GM19193 (cell line): ENCODE measurements around the gene DLX1.

Experiments
- POLR2A ChIP-seq: IDR thresholded peaks from 4 replicates; pipeline ENCODE4 v1.6.1; 2011; ENCODE audit not compliant: insufficient read depth, insufficient read length; ENCODE audit errors: extremely low read depth

DLX1 gene

GRCh38 chr2:172080641-172081220, 4.6 kb upstream of the DLX1 start:
- TF ChIP-seq POLR2A, result no peak

- TF ChIP-seq POLR2A, result no peak
These were observed 3.9 kb upstream of the DLX1 start for GRCh38 chr2:172081221-172082022.

- TF ChIP-seq POLR2A, result no peak
These were observed 3.0 kb upstream of the DLX1 start for GRCh38 chr2:172082105-172082943.

GRCh38 chr2:172082944-172083627, 2.2 kb upstream of the DLX1 start:
- no peak for TF ChIP-seq POLR2A

GRCh38 chr2:172083628-172084394, 1.5 kb upstream of the DLX1 start:
- TF ChIP-seq POLR2A, result no peak

- no peak for TF ChIP-seq POLR2A
These were observed 987 bp upstream of the DLX1 start for GRCh38 chr2:172084395-172084644.

- TF ChIP-seq POLR2A, result no peak
These were observed 455 bp upstream of the DLX1 start for GRCh38 chr2:172084645-172085459.

GRCh38 chr2:172086241-172087206, 1.2 kb downstream of the DLX1 start:
- TF ChIP-seq POLR2A, result no peak

- TF ChIP-seq POLR2A, result no peak
These were observed 2.0 kb downstream of the DLX1 start for GRCh38 chr2:172087207-172087779.

GRCh38 chr2:172087780-172088244, 2.5 kb downstream of the DLX1 start:
- no peak for TF ChIP-seq POLR2A

- no peak for TF ChIP-seq POLR2A
These were observed 3.1 kb downstream of the DLX1 start for GRCh38 chr2:172088245-172089004.
